Activated CD4-positive, alpha-beta T cell treated with anti-CD3 and anti-CD28 coated beads, Interleukin-2, amount 50 U/mL, for 48 hours (primary cell): ENCODE data around the gene TRMT61B.

Experiments used
- DNase-seq, 2 experiments: peaks; one replicate each; pipeline ENCODE4 v3.0.0-alpha.2; 2020

Gene TRMT61B

GRCh38 chr2:28855193-28855592 is 14.9 kb downstream of the TRMT61B start:
- DNase-seq: no peak

GRCh38 chr2:28842042-28842441 is 28.1 kb downstream of the TRMT61B start:
- no peak for DNase-seq

- DNase-seq: no peak
Measured at GRCh38 chr2:28838971-28839370, 31.1 kb downstream of the TRMT61B start.

GRCh38 chr2:28835781-28836180 is 34.3 kb downstream of the TRMT61B start:
- DNase-seq: no peak

GRCh38 chr2:28833740-28834470 is 36.2 kb downstream of the TRMT61B start:
- DNase-seq: no peak

DNA sequence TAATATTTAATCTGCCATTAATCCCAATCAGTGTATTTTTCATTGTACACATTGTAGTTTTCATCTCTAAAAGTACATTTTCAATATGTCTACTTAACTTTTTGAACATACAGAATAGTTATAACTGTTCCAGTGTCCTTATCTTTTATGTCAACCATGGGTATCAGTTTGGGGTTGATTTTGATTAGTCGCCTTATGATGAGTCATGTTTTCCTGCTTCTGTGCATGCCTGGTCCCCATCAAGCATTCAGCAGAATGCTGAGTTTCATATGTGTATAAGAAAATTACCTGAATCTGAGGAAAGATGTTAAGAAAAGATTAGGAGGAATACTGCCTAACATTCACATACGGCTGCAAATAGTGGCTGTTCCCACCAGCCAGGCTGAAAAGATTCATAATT is 41.7 kb downstream of the TRMT61B start:
- DNase-seq: no peak

- no peak for DNase-seq
Measured at GRCh38 chr2:28824870-28825269, 45.2 kb downstream of the TRMT61B start.

GRCh38 chr2:28824207-28824606 is 45.9 kb downstream of the TRMT61B start:
- no peak for DNase-seq

DNA sequence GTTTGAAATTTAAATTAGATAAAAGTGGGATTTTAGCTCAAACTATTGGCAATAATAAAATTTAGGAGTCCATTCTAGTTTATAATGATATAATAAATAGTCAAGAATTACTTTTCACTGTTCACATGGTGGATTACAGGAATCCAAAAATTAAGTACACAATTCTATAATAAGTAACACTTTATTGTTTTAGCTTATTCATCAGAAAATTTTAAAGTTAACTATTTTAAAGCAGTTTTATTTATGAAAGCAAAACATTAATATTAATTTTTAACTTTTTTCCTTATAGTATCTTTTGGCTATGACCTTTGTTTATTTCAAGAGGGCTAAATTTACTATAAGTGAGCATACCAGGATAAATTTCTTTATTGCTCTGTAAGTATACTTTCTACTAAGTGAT is 48.1 kb downstream of the TRMT61B start:
- no peak for DNase-seq

DNA sequence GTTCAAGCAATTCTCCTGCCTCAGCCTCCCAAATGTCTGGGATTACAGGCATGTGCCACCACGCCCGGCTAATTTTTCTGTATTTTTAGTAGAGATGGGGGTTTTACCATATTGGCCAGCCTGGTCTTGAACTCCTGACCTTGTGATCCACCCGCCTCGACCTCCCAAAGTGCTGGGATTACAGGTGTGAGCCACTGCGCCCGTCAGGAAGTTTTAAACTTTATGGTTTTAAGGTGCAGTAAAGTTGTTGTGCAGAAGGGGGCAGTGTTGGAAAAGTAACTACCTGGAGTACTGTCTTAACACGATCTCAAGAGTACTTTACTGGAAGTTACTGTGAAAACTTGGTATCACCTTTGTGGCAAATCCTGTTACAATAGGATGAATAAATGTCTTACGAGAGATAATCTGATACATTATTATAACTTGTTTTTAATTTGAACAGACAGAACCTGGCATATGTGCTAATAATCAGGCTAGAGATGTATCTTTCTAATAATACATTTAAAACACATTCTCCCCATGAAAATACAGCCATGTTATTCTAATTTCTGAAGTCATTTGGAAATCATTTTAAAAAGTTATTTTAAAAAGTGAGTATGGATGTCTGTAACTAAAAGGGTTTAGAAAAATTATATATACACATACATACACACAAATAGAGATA is 48.7 kb downstream of the TRMT61B start:
- peak; percentile 48 to 67 for DNase-seq

DNA sequence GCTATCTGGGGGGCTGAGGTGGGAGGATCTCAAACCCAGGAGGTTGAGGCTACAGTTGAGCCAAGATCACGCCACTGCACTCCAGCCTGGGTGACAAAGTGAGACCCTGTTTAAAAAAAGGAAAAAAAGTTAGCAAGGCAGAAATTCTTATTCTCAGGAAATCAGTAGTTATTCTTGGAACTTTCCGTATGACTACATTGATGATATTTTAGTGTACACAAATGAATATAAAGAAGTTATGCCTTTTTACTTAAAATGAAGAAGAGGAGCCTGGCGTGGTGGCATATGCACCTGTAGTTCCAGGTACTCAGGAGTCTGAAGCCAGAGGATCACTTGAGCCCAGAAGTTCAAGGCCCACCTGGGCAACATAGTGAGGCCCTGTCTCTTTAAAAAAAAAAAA is 52.1 kb downstream of the TRMT61B start:
- DNase-seq: no peak

- DNase-seq: peak; percentile 81 to 82
Measured at GRCh38 chr2:28810384-28811285, 59.5 kb downstream of the TRMT61B start, which contains the start of gene SPDYA. SPDYA (plus strand) TSS chr2:28810834; CDS start chr2:28816015, 5,181 bp downstream.

- no peak for DNase-seq
Measured at GRCh38 chr2:28809927-28810326, 60.2 kb downstream of the TRMT61B start.

DNA sequence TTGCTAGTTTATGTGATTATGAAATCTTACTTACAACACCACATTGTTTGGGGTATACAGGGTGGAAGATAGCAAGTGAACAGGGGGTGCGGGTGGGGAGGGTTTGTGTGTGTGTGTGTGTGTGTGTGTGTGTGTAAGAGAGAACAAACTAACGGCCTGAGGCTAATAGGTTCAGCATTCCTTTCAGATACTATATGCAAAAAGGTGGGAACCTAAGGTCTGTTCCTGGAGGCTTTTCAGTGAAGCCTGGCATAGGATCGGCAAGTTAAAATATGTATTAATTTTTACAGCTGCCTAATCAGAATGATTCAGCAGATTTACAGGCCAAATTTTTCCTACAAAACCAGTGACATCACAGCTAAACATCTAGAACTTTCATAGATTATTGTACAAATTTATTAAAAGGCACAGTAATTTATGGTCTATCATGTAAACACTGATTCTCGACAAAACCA is 67.1 kb downstream of the TRMT61B start:
- no peak for DNase-seq

- DNase-seq: no peak
Measured at GRCh38 chr2:28801726-28802125, 68.4 kb downstream of the TRMT61B start.
